Subcutaneous abdominal adipose tissue (tissue), 5 donors: ENCODE results near the gene HMCN1.
"Not testable (repeated sequence)": the region's sequence is repeated elsewhere in the genome, so short reads cannot be mapped to it uniquely, and the experiment has no call there.

Experiments used
- H3K27ac ChIP-seq: one replicate; pipeline ENCODE4 v1.7.0; 2013; ENCODE audit warnings: low read depth, mild to moderate bottlenecking, inconsistent platforms, low read length, moderate library complexity
- H3K27me3 ChIP-seq, 5 donors: one replicate each; pipeline ENCODE4 v1.7.0; 2013; ENCODE audit warnings: low read length in 5 of 5, inconsistent platforms in 1 of 5; ENCODE audit not compliant: control insufficient read depth in 5 of 5, insufficient read depth in 4 of 5
- H3K36me3 ChIP-seq, 5 donors: one replicate each; pipeline ENCODE4 v1.7.0; 2013; ENCODE audit warnings: low read length in 5 of 5; ENCODE audit not compliant: control insufficient read depth in 5 of 5, insufficient read depth in 5 of 5
- H3K4me1 ChIP-seq, 5 donors: one replicate each; pipeline ENCODE4 v1.7.0; 2013; ENCODE audit warnings: low read length in 5 of 5, mild to moderate bottlenecking in 3 of 5, moderate library complexity in 1 of 5; ENCODE audit not compliant: control insufficient read depth in 5 of 5, insufficient read depth in 5 of 5
- H3K4me3 ChIP-seq, 5 donors: one replicate each; pipeline ENCODE4 v1.7.0; 2013; ENCODE audit warnings: low read length in 5 of 5, low read depth in 1 of 5
- H3K9ac ChIP-seq, 5 donors: one replicate each; pipeline ENCODE4 v1.7.0; 2013; ENCODE audit warnings: low read length in 5 of 5, mild to moderate bottlenecking in 4 of 5, moderate library complexity in 3 of 5
- H3K9me3 ChIP-seq, 5 donors: one replicate each; pipeline ENCODE4 v1.7.0; 2013; ENCODE audit warnings: low read length in 5 of 5; ENCODE audit not compliant: control insufficient read depth in 5 of 5
- donor health status: healthy.
- donor health status: healthy.
- donor health status: healthy.
- donor health status: healthy.
- donor health status: healthy.

HMCN1 gene

GRCh38 chr1:185792040-185792439 lies 57.8 kb downstream of the HMCN1 start:
- Histone ChIP-seq H3K9ac (no peak overlapping the region), H3K4me3 (no peak overlapping the region), H3K36me3 (no peaks in the 10 kb centered on the region), H3K27ac (no peak overlapping the region), H3K4me1 (peaks cover 0 to 23% (median 5%) of the 10 kb centered on the region in 5 donors), H3K27me3 (no peaks in the 10 kb centered on the region), H3K9me3 (no peaks in the 10 kb centered on the region)

GRCh38 chr1:185794495-185794894 lies 60.3 kb downstream of the HMCN1 start:
- not testable (repeated sequence) for H3K4me3 ChIP-seq, H3K27ac ChIP-seq, H3K9ac ChIP-seq, H3K36me3 ChIP-seq, H3K27me3 ChIP-seq, H3K9me3 ChIP-seq
- peaks cover 0 to 12% (median 3%) of the 10 kb centered on the region in 5 donors for H3K4me1 ChIP-seq

- Histone ChIP-seq H3K4me1 (peaks cover 0 to 6% (median 3%) of the 10 kb centered on the region in 5 donors), H3K9ac (no peak overlapping the region), H3K36me3 (no peaks in the 10 kb centered on the region), H3K9me3 (peaks cover 0 to 9% (median 2%) of the 10 kb centered on the region in 5 donors), H3K4me3 (no peak overlapping the region), H3K27me3 (no peaks in the 10 kb centered on the region), H3K27ac (no peak overlapping the region)
These were observed 61.0 kb downstream of the HMCN1 start for GRCh38 chr1:185795181-185795580.

GRCh38 chr1:185798505-185798904 lies 64.3 kb downstream of the HMCN1 start:
- Histone ChIP-seq H3K27ac (no peak overlapping the region), H3K4me3 (no peak overlapping the region), H3K9ac (no peak overlapping the region), H3K27me3 (no peaks in the 10 kb centered on the region), H3K9me3 (peaks cover 0 to 9% (median 2%) of the 10 kb centered on the region in 5 donors), H3K4me1 (no peaks in the 10 kb centered on the region), H3K36me3 (no peaks in the 10 kb centered on the region)

- no peak overlapping the region for H3K9ac ChIP-seq
- no peak overlapping the region for H3K4me3 ChIP-seq
- no peaks in the 10 kb centered on the region for H3K36me3 ChIP-seq
- peaks cover 0 to 6% (median 1%) of the 10 kb centered on the region in 5 donors for H3K9me3 ChIP-seq
- no peaks in the 10 kb centered on the region for H3K27me3 ChIP-seq
- H3K27ac ChIP-seq = no peak overlapping the region
- H3K4me1 ChIP-seq = no peaks in the 10 kb centered on the region
These were observed 69.0 kb downstream of the HMCN1 start for GRCh38 chr1:185803241-185803640.

GRCh38 chr1:185804206-185804605 lies 70.0 kb downstream of the HMCN1 start:
- H3K9ac ChIP-seq = no peak overlapping the region
- no peak overlapping the region for H3K4me3 ChIP-seq
- H3K9me3 ChIP-seq = peaks cover 0 to 4% (median 0%) of the 10 kb centered on the region in 5 donors
- no peaks in the 10 kb centered on the region for H3K27me3 ChIP-seq
- no peaks in the 10 kb centered on the region for H3K36me3 ChIP-seq
- H3K4me1 ChIP-seq = no peaks in the 10 kb centered on the region
- H3K27ac ChIP-seq = no peak overlapping the region

GRCh38 chr1:185804608-185805007 lies 70.4 kb downstream of the HMCN1 start:
- no peaks in the 10 kb centered on the region for H3K4me1 ChIP-seq
- no peak overlapping the region for H3K4me3 ChIP-seq
- no peaks in the 10 kb centered on the region for H3K27me3 ChIP-seq
- no peak overlapping the region for H3K9ac ChIP-seq
- H3K36me3 ChIP-seq = no peaks in the 10 kb centered on the region
- no peak overlapping the region for H3K27ac ChIP-seq
- H3K9me3 ChIP-seq = peaks cover 0 to under 1% (median 0%) of the 10 kb centered on the region in 5 donors

GRCh38 chr1:185807275-185807674 lies 73.1 kb downstream of the HMCN1 start:
- Histone ChIP-seq H3K36me3 (no peaks in the 10 kb centered on the region), H3K9me3 (no peaks in the 10 kb centered on the region), H3K27me3 (no peaks in the 10 kb centered on the region), H3K4me1 (no peaks in the 10 kb centered on the region), H3K4me3 (no peak overlapping the region), H3K27ac (no peak overlapping the region), H3K9ac (no peak overlapping the region)

GRCh38 chr1:185808631-185809030 lies 74.4 kb downstream of the HMCN1 start:
- no peak overlapping the region for H3K9ac ChIP-seq
- no peak overlapping the region for H3K4me3 ChIP-seq
- no peaks in the 10 kb centered on the region for H3K27me3 ChIP-seq
- no peaks in the 10 kb centered on the region for H3K4me1 ChIP-seq
- no peaks in the 10 kb centered on the region for H3K9me3 ChIP-seq
- no peaks in the 10 kb centered on the region for H3K36me3 ChIP-seq
- H3K27ac ChIP-seq = no peak overlapping the region

- no peak overlapping the region for H3K27ac ChIP-seq
- H3K4me3 ChIP-seq = no peak overlapping the region
- no peaks in the 10 kb centered on the region for H3K36me3 ChIP-seq
- no peaks in the 10 kb centered on the region for H3K9me3 ChIP-seq
- no peaks in the 10 kb centered on the region for H3K4me1 ChIP-seq
- H3K27me3 ChIP-seq = no peaks in the 10 kb centered on the region
- no peak overlapping the region for H3K9ac ChIP-seq
These were observed 77.0 kb downstream of the HMCN1 start for GRCh38 chr1:185811073-185811709.
